22Rv1 (cell line): ENCODE data around the gene LPIN2.
A peak's percentile ranks its signal among the peaks of the same experiment; 100 is the strongest.

Experiments
- H3K27ac ChIP-seq: fragments of 450-650 bp; 2 replicates; pipeline ENCODE4 v1.5.1; 2017
- CTCF ChIP-seq: fragments of 450-650 bp; IDR thresholded peaks from 2 replicates; pipeline ENCODE4 v1.5.1; 2017; ENCODE audit warnings: mild to moderate bottlenecking
- ZFX ChIP-seq: fragments of 450-650 bp; IDR thresholded peaks from 2 replicates; pipeline ENCODE4 v1.6.1; 2017; ENCODE audit warnings: antibody characterized with exemption, borderline replicate concordance

LPIN2 gene

GRCh38 chr18:3002732-3003131 is 10.2 kb downstream of the LPIN2 start:
- no peak for TF ChIP-seq CTCF
- no peak for TF ChIP-seq ZFX
- no peak overlapping the region for H3K27ac ChIP-seq

- TF ChIP-seq ZFX (no peak), CTCF (no peak)
- H3K27ac ChIP-seq: no peak overlapping the region
These were observed 14.3 kb downstream of the LPIN2 start for GRCh38 chr18:2998644-2999043.

- no peak overlapping the region for H3K27ac ChIP-seq
- TF ChIP-seq ZFX (no peak), CTCF (no peak)
These were observed 14.9 kb downstream of the LPIN2 start for GRCh38 chr18:2997846-2998564.

DNA sequence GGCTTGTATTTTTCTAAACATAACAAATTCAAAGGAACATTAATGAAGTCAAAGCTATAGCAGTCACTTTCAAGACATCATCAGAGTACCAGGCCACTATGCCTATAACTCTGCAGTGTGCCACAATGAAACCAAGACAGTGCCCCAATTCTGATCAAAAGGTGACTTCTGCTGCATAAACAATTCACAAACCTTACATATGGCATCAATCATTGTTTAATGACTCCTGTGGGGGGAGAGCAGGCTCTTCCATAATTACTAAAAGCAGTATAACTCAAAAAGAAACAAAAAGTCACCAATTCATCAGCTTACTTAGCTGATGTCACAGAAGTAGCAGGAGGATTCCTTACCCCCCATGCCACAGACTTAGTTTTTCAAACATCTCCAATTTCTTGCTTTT is 15.5 kb downstream of the LPIN2 start:
- H3K27ac ChIP-seq: no peak overlapping the region
- TF ChIP-seq ZFX: no peak
- TF ChIP-seq CTCF: no peak

DNA sequence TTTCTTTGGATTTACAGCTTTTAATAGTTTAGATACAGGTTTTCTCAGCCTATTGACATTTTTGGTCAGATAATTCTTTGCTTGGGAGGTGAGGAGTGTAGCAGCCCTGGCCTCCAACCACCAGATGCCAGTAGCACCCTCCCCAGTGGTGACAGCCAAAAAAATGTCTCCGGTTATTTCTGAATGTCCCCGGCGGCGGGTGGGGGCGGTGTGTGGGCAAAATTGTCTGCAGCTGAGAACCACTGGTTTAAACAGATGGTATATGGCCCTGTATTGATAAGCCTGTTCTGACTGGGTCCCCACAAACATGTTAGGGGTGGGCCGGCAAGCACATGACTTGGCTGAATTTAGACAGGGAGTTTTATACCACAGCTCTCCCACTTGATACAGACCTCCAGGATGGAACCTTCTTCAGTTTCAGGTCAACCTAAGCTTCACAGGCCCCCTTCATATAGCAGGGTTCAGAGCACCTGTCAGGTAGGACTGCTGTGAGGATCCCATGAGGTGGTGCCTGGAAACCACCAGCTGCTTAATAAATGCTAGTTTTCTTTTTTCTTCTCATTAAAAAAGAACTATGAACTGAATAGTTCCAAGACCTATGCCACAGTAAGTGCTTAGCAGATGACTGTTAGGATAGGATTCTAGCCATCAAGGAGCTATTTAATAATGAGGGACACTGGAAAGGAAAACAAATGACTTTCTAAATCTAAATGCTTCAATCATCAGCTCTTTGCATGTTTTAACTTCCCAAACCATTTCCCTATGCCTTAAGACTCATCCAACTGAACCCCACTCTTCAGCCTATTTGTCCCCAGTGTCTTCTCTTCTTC is 18.1 kb downstream of the LPIN2 start:
- no peak overlapping the region for H3K27ac ChIP-seq

DNA sequence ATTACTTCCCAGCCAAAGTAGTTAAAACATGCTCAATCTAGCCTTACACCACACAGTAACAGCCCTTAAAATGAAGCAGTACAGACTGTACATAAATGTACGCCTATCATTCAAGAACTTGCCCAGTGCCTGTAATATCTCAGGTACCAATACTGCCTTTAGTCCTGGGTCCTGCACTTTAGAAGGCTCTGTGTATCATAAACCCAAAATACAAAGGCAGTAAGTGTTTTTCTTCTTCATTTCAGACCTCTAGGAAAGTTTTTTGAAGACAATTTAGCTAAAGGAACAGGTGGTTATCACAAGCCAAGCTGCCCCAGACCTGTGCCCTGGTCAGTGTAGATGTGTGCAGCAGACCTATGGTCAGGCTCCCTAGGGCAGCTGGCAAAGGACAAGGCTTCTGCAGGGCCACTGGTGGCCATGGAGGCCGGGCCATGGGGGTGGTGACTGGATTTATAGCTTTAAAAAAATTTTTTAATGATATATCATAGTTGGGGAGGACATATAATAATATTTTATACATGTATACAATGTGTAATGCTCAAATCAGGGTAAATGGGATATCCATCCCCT is 18.8 kb downstream of the LPIN2 start:
- no peak overlapping the region for H3K27ac ChIP-seq
- TF ChIP-seq ZFX (no peak), CTCF (no peak)

More for the DNA sequence above, 18.1 kb downstream of the LPIN2 start:
- TF ChIP-seq ZFX: no peak
- peak; percentile 31 for TF ChIP-seq CTCF
